ENCODE data around the gene HM13.
"Not testable (repeated sequence)": the region's sequence is repeated elsewhere in the genome, so short reads cannot be mapped to it uniquely, and the experiment has no call there.

The HM13 gene

GRCh38 chr20:31502884-31503673, 11.2 kb upstream of the HM13 start:
- WGBS = 48% methylated on average over 20 of the region's 20 CpGs
- not testable (repeated sequence) for H3K27ac ChIP-seq (ENCODE audit: low read length, poor library complexity, severe bottlenecking)

DNA sequence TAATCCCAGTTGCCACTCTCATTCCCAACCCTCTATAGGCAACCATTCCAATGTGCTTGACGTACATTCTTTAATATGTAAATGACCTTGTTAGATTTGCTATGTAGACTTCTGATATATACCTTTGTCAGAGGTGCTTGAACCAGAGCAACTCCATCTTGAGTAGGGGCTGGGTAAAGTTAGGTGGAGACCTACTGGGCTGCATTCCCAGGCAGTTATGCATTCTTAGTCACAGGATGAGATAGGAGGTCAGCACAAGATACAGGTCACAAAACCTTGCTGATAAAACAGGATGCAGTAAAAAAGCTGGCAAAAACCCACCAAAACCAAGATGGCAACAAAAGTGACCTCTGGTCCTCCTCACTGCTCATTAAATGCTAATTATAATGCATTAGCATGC, 8.3 kb upstream of the HM13 start:
- Histone ChIP-seq H3K9ac (ENCODE audit: low read length) (no peak overlapping the region), H2AFZ (ENCODE audit: low read depth, low read length) (no peak overlapping the region), H3K9me3 (ENCODE audit: control insufficient read depth, low read length) (peaks cover 5% of the 10 kb centered on the region), H4K8ac (ENCODE audit: low read length) (no peak overlapping the region), H3K4ac (ENCODE audit: low read depth in 1 of 2, low read length in 2 of 2) (no peak overlapping the region), H2BK5ac (ENCODE audit: low read depth, low read length, poor library complexity, severe bottlenecking) (no peak overlapping the region), H3K23ac (ENCODE audit: low read length in 2 of 2) (no peak overlapping the region), H3K27ac (ENCODE audit: low read length, poor library complexity, severe bottlenecking) (no peak overlapping the region), H2BK120ac (ENCODE audit: low read depth, low read length) (no peak overlapping the region), H3K36me3 (ENCODE audit: control insufficient read depth in 1 of 2, insufficient read depth in 2 of 2, low read depth in 1 of 2, low read length in 2 of 2) (no peaks in the 10 kb centered on the region), H3K4me2 (ENCODE audit: low read length, poor library complexity, severe bottlenecking) (no peak overlapping the region), H2AK5ac (ENCODE audit: low read length, severe bottlenecking) (no peak overlapping the region), H2BK15ac (ENCODE audit: low read depth, poor library complexity, severe bottlenecking) (no peak overlapping the region), H2BK12ac (ENCODE audit: low read length in 2 of 2) (no peak overlapping the region), H3K4me1 (ENCODE audit: control insufficient read depth, insufficient read depth, low read depth, low read length) (peaks cover 3% of the 10 kb centered on the region), H4K91ac (ENCODE audit: low read length) (no peak overlapping the region), H3K18ac (ENCODE audit: low read depth in 1 of 2, low read length in 2 of 2) (no peak overlapping the region), H3K79me1 (replicated peaks; ENCODE audit: low read length, poor library complexity, severe bottlenecking) (no peaks in the 10 kb centered on the region), H3K27me3 (ENCODE audit: control insufficient read depth in 1 of 2, insufficient read depth in 1 of 2, low read length in 2 of 2) (no peaks in the 10 kb centered on the region), H3K14ac (ENCODE audit: low read length in 2 of 2) (no peak overlapping the region), H3K4me3 (ENCODE audit: insufficient read depth in 1 of 2, low read depth in 1 of 2, low read length in 2 of 2) (no peak overlapping the region)
- DNase-seq = no peak
- no CpG with 5 or more reads among the region's 1 CpG for WGBS

More at GRCh38 chr20:31502884-31503673, 11.2 kb upstream of the HM13 start:
- H3K79me1 ChIP-seq (replicated peaks; ENCODE audit: low read length, poor library complexity, severe bottlenecking); H2AK5ac ChIP-seq (ENCODE audit: low read length, severe bottlenecking); H2BK15ac ChIP-seq (ENCODE audit: low read depth, poor library complexity, severe bottlenecking); H2BK5ac ChIP-seq (ENCODE audit: low read depth, low read length, poor library complexity, severe bottlenecking); H3K23ac ChIP-seq (ENCODE audit: low read length in 2 of 2); H2BK12ac ChIP-seq (ENCODE audit: low read length in 2 of 2); H3K9me3 ChIP-seq (ENCODE audit: control insufficient read depth, low read length); H2BK120ac ChIP-seq (ENCODE audit: low read depth, low read length); H3K14ac ChIP-seq (ENCODE audit: low read length in 2 of 2); H4K8ac ChIP-seq (ENCODE audit: low read length); H3K9ac ChIP-seq (ENCODE audit: low read length); H3K4me1 ChIP-seq (ENCODE audit: control insufficient read depth, insufficient read depth, low read depth, low read length); H3K4ac ChIP-seq (ENCODE audit: low read depth in 1 of 2, low read length in 2 of 2); H3K4me2 ChIP-seq (ENCODE audit: low read length, poor library complexity, severe bottlenecking); H3K18ac ChIP-seq (ENCODE audit: low read depth in 1 of 2, low read length in 2 of 2); H4K91ac ChIP-seq (ENCODE audit: low read length); H3K4me3 ChIP-seq (ENCODE audit: insufficient read depth in 1 of 2, low read depth in 1 of 2, low read length in 2 of 2); H3K36me3 ChIP-seq (ENCODE audit: control insufficient read depth in 1 of 2, insufficient read depth in 2 of 2, low read depth in 1 of 2, low read length in 2 of 2): not testable (repeated sequence)
- Histone ChIP-seq H2AFZ (ENCODE audit: low read depth, low read length) (peak overlapping the region; percentile 78), H3K27me3 (ENCODE audit: control insufficient read depth in 1 of 2, insufficient read depth in 1 of 2, low read length in 2 of 2) (peaks cover 0 to 10% of the 10 kb centered on the region in 2 experiments)
- DNase-seq = peak; percentile 77

GRCh38 chr20:31508517-31509244, 5.6 kb upstream of the HM13 start:
- H4K91ac ChIP-seq (ENCODE audit: low read length) = no peak overlapping the region
- H4K8ac ChIP-seq (ENCODE audit: low read length) = no peak overlapping the region
- no peaks in the 10 kb centered on the region for H3K79me1 ChIP-seq (replicated peaks; ENCODE audit: low read length, poor library complexity, severe bottlenecking)
- H3K27ac ChIP-seq (ENCODE audit: low read length, poor library complexity, severe bottlenecking) = no peak overlapping the region
- no peak overlapping the region for H2AK5ac ChIP-seq (ENCODE audit: low read length, severe bottlenecking)
- peaks cover 1% of the 10 kb centered on the region for H3K4me1 ChIP-seq (ENCODE audit: control insufficient read depth, insufficient read depth, low read depth, low read length)
- 70% methylated on average over 5 of the region's 5 CpGs for WGBS
- no peak overlapping the region for H2AFZ ChIP-seq (ENCODE audit: low read depth, low read length)
- H3K4ac ChIP-seq (ENCODE audit: low read depth in 1 of 2, low read length in 2 of 2) = no peak overlapping the region
- no peak overlapping the region for H2BK12ac ChIP-seq (ENCODE audit: low read length in 2 of 2)
- no peak overlapping the region for H2BK120ac ChIP-seq (ENCODE audit: low read depth, low read length)
- H3K4me2 ChIP-seq (ENCODE audit: low read length, poor library complexity, severe bottlenecking) = no peak overlapping the region
- H3K27me3 ChIP-seq (ENCODE audit: control insufficient read depth in 1 of 2, insufficient read depth in 1 of 2, low read length in 2 of 2) = no peaks in the 10 kb centered on the region
- no peak overlapping the region for H3K14ac ChIP-seq (ENCODE audit: low read length in 2 of 2)
- H3K23ac ChIP-seq (ENCODE audit: low read length in 2 of 2) = no peak overlapping the region
- no peak overlapping the region for H3K18ac ChIP-seq (ENCODE audit: low read depth in 1 of 2, low read length in 2 of 2)
- no peak overlapping the region for H3K4me3 ChIP-seq (ENCODE audit: insufficient read depth in 1 of 2, low read depth in 1 of 2, low read length in 2 of 2)
- DNase-seq = no peak
- H3K36me3 ChIP-seq (ENCODE audit: control insufficient read depth in 1 of 2, insufficient read depth in 2 of 2, low read depth in 1 of 2, low read length in 2 of 2) = no peaks in the 10 kb centered on the region
- H2BK15ac ChIP-seq (ENCODE audit: low read depth, poor library complexity, severe bottlenecking) = no peak overlapping the region
- H2BK5ac ChIP-seq (ENCODE audit: low read depth, low read length, poor library complexity, severe bottlenecking) = peak overlapping the region; percentile 9
- no peak overlapping the region for H3K9ac ChIP-seq (ENCODE audit: low read length)
- peaks cover 5% of the 10 kb centered on the region for H3K9me3 ChIP-seq (ENCODE audit: control insufficient read depth, low read length)

DNA sequence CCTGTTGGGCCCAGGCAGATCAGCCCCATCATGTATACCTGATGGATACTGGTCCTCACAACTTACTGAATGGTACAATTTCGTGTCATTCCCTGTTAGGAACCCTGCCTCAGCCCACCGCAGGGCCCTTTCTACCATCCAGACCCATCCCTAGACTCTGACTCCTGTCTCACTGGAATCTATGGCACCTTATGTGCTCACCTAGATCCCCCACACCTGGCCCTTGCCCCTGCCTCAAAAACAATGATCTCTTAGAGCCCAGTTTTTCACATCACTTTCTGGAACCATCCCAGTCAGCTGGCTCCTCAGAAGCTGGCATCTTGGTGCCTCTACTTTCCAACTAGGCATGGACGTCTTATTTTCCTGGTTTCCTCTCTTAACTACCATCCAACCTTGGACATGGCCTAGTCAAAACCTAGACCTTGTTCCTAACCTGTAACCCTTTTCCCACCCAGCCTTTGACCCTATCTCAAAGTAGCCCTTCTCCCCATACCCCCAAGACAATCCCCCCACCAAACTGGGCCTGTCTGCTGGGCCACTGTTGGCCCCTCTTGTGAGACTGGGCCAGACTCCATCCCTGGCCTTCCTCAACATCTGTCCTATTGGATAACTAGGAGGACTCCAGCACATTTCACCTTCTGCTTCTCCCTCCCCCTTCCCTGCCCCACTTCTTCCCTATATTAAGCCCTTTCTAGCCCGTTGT, 981 bp downstream of the HM13 start:
- peak overlapping the region; percentile 97 for H4K8ac ChIP-seq (ENCODE audit: low read length)
- H3K18ac ChIP-seq (ENCODE audit: low read depth in 1 of 2, low read length in 2 of 2) = peak overlapping the region; percentile 7 to 99
- H3K14ac ChIP-seq (ENCODE audit: low read length in 2 of 2) = peak overlapping the region in 1 of 2 experiments; percentile 100
- peak overlapping the region; percentile 28 to 53 for H3K4ac ChIP-seq (ENCODE audit: low read depth in 1 of 2, low read length in 2 of 2)
- H2BK15ac ChIP-seq (ENCODE audit: low read depth, poor library complexity, severe bottlenecking) = no peak overlapping the region
- H3K36me3 ChIP-seq (ENCODE audit: control insufficient read depth in 1 of 2, insufficient read depth in 2 of 2, low read depth in 1 of 2, low read length in 2 of 2) = peaks cover 11 to 29% of the 10 kb centered on the region in 2 experiments
- no peak overlapping the region for H2BK12ac ChIP-seq (ENCODE audit: low read length in 2 of 2)
- peak overlapping the region; percentile 97 for H3K9ac ChIP-seq (ENCODE audit: low read length)
- peak overlapping the region; percentile 49 for H2BK5ac ChIP-seq (ENCODE audit: low read depth, low read length, poor library complexity, severe bottlenecking)
- peaks cover 22% of the 10 kb centered on the region for H3K4me1 ChIP-seq (ENCODE audit: control insufficient read depth, insufficient read depth, low read depth, low read length)
- DNase-seq = no peak
- no peaks in the 10 kb centered on the region for H3K27me3 ChIP-seq (ENCODE audit: control insufficient read depth in 1 of 2, insufficient read depth in 1 of 2, low read length in 2 of 2)
- H3K27ac ChIP-seq (ENCODE audit: low read length, poor library complexity, severe bottlenecking) = no peak overlapping the region
- H2BK120ac ChIP-seq (ENCODE audit: low read depth, low read length) = no peak overlapping the region
- peak overlapping the region; percentile 15 to 16 for H3K23ac ChIP-seq (ENCODE audit: low read length in 2 of 2)
- peak overlapping the region; percentile 2 for H2AK5ac ChIP-seq (ENCODE audit: low read length, severe bottlenecking)
- 33% methylated on average over 4 of the region's 4 CpGs for WGBS
- no peak overlapping the region for H2AFZ ChIP-seq (ENCODE audit: low read depth, low read length)
- no peaks in the 10 kb centered on the region for H3K9me3 ChIP-seq (ENCODE audit: control insufficient read depth, low read length)
- peak overlapping the region; percentile 97 to 98 for H3K4me3 ChIP-seq (ENCODE audit: insufficient read depth in 1 of 2, low read depth in 1 of 2, low read length in 2 of 2)
- H3K4me2 ChIP-seq (ENCODE audit: low read length, poor library complexity, severe bottlenecking) = peak overlapping the region; percentile 83
- peak overlapping the region; percentile 96 for H4K91ac ChIP-seq (ENCODE audit: low read length)
- peaks cover 1% of the 10 kb centered on the region for H3K79me1 ChIP-seq (replicated peaks; ENCODE audit: low read length, poor library complexity, severe bottlenecking)

All from mesenchymal stem cell (in vitro differentiated cells and primary cell).